Activated T-cell treated with anti-CD3 and anti-CD28 coated beads, Interleukin-2, amount 50 U/mL, for 72 hours (primary cell): Measurements from ENCODE around the gene TLE1. TPM values are rescaled to one million over a fixed set of nuclear protein-coding genes. Genes with fewer than 3 reads are reported as not detected.
A peak's percentile ranks its signal among the peaks of the same experiment; 100 is the strongest.
"Not testable (repeated sequence)": the region's sequence is repeated elsewhere in the genome, so short reads cannot be mapped to it uniquely, and the experiment has no call there.

Experiments
- ATAC-seq, 2 donors: fragments of 150-1000 bp; cut with Tn5 transposase; replicated peaks in 1 of 2; 2 replicates each; pipeline ENCODE4 v1.10.0; 2021; ENCODE audit warnings: moderate library complexity in 2 of 2, mild to moderate bottlenecking in 1 of 2
- DNase-seq, 2 donors: peaks; one replicate each; pipeline ENCODE4 v3.0.0; 2021 to 2022; ENCODE audit warnings: mixed read lengths in 1 of 2
- H3K27ac Mint-ChIP-seq: one replicate; pipeline ENCODE4 v1.8.0; 2022; ENCODE audit warnings: mild to moderate bottlenecking, moderate library complexity, mixed read lengths
- H3K27me3 Mint-ChIP-seq: one replicate; pipeline ENCODE4 v1.8.0; 2022; ENCODE audit warnings: low read depth, mixed read lengths
- H3K36me3 Mint-ChIP-seq, 2 donors: one replicate each; pipeline ENCODE4 v1.8.0; 2022; ENCODE audit warnings: mixed read lengths in 2 of 2, mild to moderate bottlenecking in 1 of 2; ENCODE audit not compliant: insufficient read depth in 2 of 2
- H3K4me1 Mint-ChIP-seq: one replicate; pipeline ENCODE4 v1.8.0; 2022; ENCODE audit warnings: low read depth, mixed read lengths
- H3K4me3 Mint-ChIP-seq, 2 donors: one replicate each; pipeline ENCODE4 v1.8.0; 2022; ENCODE audit warnings: mild to moderate bottlenecking in 2 of 2, mixed read lengths in 2 of 2, moderate library complexity in 2 of 2
- H3K9me3 Mint-ChIP-seq, 2 donors: one replicate each; pipeline ENCODE4 v1.8.0; 2022; ENCODE audit warnings: mixed read lengths in 2 of 2
- total RNA-seq, 2 donors: library from RNA; stranded (reverse); gene quantifications; one replicate each; pipeline ENCODE4 v1.2.3, GENCODE V29; 2022

Gene TLE1
- total RNA-seq, 2 donors from 2014 or later = 0.30 to 0.34 TPM

- H3K27ac Mint-ChIP-seq, H3K9me3 Mint-ChIP-seq, H3K4me3 Mint-ChIP-seq, DNase-seq, ATAC-seq, H3K27me3 Mint-ChIP-seq, H3K36me3 Mint-ChIP-seq, H3K4me1 Mint-ChIP-seq: not testable (repeated sequence)
These were observed 83.1 kb downstream of the TLE1 start for GRCh38 chr9:81606261-81606660.

- Mint-ChIP-seq H3K4me3 (no peak overlapping the region), H3K27ac (no peak overlapping the region), H3K9me3 (peaks cover 0 to 3% of the 10 kb centered on the region in 2 donors), H3K4me1 (no peaks in the 10 kb centered on the region), H3K36me3 (no peaks in the 10 kb centered on the region), H3K27me3 (no peaks in the 10 kb centered on the region)
- DNase-seq (no peak), ATAC-seq (no peak)
These were observed 84.1 kb downstream of the TLE1 start for GRCh38 chr9:81605170-81605670.

GRCh38 chr9:81604306-81605169 is 84.8 kb downstream of the TLE1 start:
- no peak overlapping the region for H3K4me3 Mint-ChIP-seq
- H3K27me3 Mint-ChIP-seq = no peaks in the 10 kb centered on the region
- peaks cover 0 to 3% of the 10 kb centered on the region in 2 donors for H3K9me3 Mint-ChIP-seq
- H3K4me1 Mint-ChIP-seq = no peaks in the 10 kb centered on the region
- DNase-seq = no peak
- no peak overlapping the region for H3K27ac Mint-ChIP-seq
- no peak for ATAC-seq
- no peaks in the 10 kb centered on the region for H3K36me3 Mint-ChIP-seq

GRCh38 chr9:81602887-81603680 is 86.3 kb downstream of the TLE1 start:
- no peak for DNase-seq
- Mint-ChIP-seq H3K4me3 (no peak overlapping the region), H3K9me3 (peaks cover 0 to 3% of the 10 kb centered on the region in 2 donors), H3K27ac (no peak overlapping the region), H3K4me1 (no peaks in the 10 kb centered on the region), H3K27me3 (peaks cover 7% of the 10 kb centered on the region), H3K36me3 (no peaks in the 10 kb centered on the region)
- no peak for ATAC-seq

GRCh38 chr9:81601639-81602623 is 87.4 kb downstream of the TLE1 start:
- H3K36me3 Mint-ChIP-seq = no peaks in the 10 kb centered on the region
- ATAC-seq (no peak), DNase-seq (no peak)
- H3K4me1 Mint-ChIP-seq = peaks cover 4% of the 10 kb centered on the region
- peaks cover 0 to 2% of the 10 kb centered on the region in 2 donors for H3K9me3 Mint-ChIP-seq
- no peak overlapping the region for H3K27ac Mint-ChIP-seq
- no peak overlapping the region for H3K4me3 Mint-ChIP-seq
- peaks cover 14% of the 10 kb centered on the region for H3K27me3 Mint-ChIP-seq

GRCh38 chr9:81600631-81601030 is 88.7 kb downstream of the TLE1 start:
- Mint-ChIP-seq H3K4me1 (peaks cover 9% of the 10 kb centered on the region), H3K9me3 (peaks cover 0 to 2% of the 10 kb centered on the region in 2 donors), H3K4me3 (no peak overlapping the region), H3K27me3 (peaks cover 24% of the 10 kb centered on the region), H3K36me3 (no peaks in the 10 kb centered on the region), H3K27ac (no peak overlapping the region)
- ATAC-seq = no peak
- DNase-seq = no peak

GRCh38 chr9:81599837-81600236 is 89.5 kb downstream of the TLE1 start:
- Mint-ChIP-seq H3K27ac (no peak overlapping the region), H3K4me3 (no peak overlapping the region), H3K4me1 (peaks cover 9% of the 10 kb centered on the region), H3K9me3 (peaks cover 0 to 2% of the 10 kb centered on the region in 2 donors), H3K27me3 (peaks cover 24% of the 10 kb centered on the region), H3K36me3 (no peaks in the 10 kb centered on the region)
- DNase-seq (no peak), ATAC-seq (no peak)

GRCh38 chr9:81598811-81599210 is 90.5 kb downstream of the TLE1 start:
- Mint-ChIP-seq H3K27ac (no peak overlapping the region), H3K4me3 (no peak overlapping the region), H3K27me3 (peaks cover 24% of the 10 kb centered on the region), H3K36me3 (no peaks in the 10 kb centered on the region), H3K4me1 (peaks cover 9% of the 10 kb centered on the region), H3K9me3 (peaks cover 0 to 2% of the 10 kb centered on the region in 2 donors)
- DNase-seq (no peak), ATAC-seq (no peak)

GRCh38 chr9:81598123-81598497 is 91.2 kb downstream of the TLE1 start:
- H3K27ac Mint-ChIP-seq = no peak overlapping the region
- peaks cover 25% of the 10 kb centered on the region for H3K27me3 Mint-ChIP-seq
- ATAC-seq (no peak), DNase-seq (no peak)
- peaks cover 9% of the 10 kb centered on the region for H3K4me1 Mint-ChIP-seq
- peaks cover 0 to 2% of the 10 kb centered on the region in 2 donors for H3K9me3 Mint-ChIP-seq
- no peak overlapping the region for H3K4me3 Mint-ChIP-seq
- H3K36me3 Mint-ChIP-seq = no peaks in the 10 kb centered on the region

- Mint-ChIP-seq H3K27ac (no peak overlapping the region), H3K27me3 (peaks cover 29% of the 10 kb centered on the region), H3K36me3 (no peaks in the 10 kb centered on the region), H3K4me3 (peak overlapping the region in 1 of 2 donors; percentile 37), H3K4me1 (peaks cover 9% of the 10 kb centered on the region), H3K9me3 (peaks cover 0 to 1% of the 10 kb centered on the region in 2 donors)
- ATAC-seq (no peak), DNase-seq (no peak)
These were observed 91.8 kb downstream of the TLE1 start for GRCh38 chr9:81597419-81598122.

- peaks cover 29% of the 10 kb centered on the region for H3K27me3 Mint-ChIP-seq
- peak overlapping the region in 1 of 2 donors; percentile 37 for H3K4me3 Mint-ChIP-seq
- H3K27ac Mint-ChIP-seq = no peak overlapping the region
- no peaks in the 10 kb centered on the region for H3K36me3 Mint-ChIP-seq
- H3K4me1 Mint-ChIP-seq = peaks cover 9% of the 10 kb centered on the region
- H3K9me3 Mint-ChIP-seq = no peaks in the 10 kb centered on the region
- DNase-seq (no peak), ATAC-seq (no peak)
These were observed 92.5 kb downstream of the TLE1 start for GRCh38 chr9:81596679-81597418.
